NCI-H1417 treated with DMSO at 0.1 percent for 48 hours (cell line): ENCODE measurements around the gene WASHC2A.
"Not testable (repeated sequence)": the region's sequence is repeated elsewhere in the genome, so short reads cannot be mapped to it uniquely, and the experiment has no call there.

Experiments
- DNase-seq: peaks from one replicate; lab custom pipeline; 2025; lab: John Stamatoyannopoulos, UW

The WASHC2A gene

GRCh38 chr10:50067546-50068351 is at the start of gene WASHC2A:
Gene WASHC2A (plus strand): TSS chr10:50067954. CDS start chr10:50068006, 52 bp downstream.
- peak; percentile 1 for DNase-seq

DNA sequence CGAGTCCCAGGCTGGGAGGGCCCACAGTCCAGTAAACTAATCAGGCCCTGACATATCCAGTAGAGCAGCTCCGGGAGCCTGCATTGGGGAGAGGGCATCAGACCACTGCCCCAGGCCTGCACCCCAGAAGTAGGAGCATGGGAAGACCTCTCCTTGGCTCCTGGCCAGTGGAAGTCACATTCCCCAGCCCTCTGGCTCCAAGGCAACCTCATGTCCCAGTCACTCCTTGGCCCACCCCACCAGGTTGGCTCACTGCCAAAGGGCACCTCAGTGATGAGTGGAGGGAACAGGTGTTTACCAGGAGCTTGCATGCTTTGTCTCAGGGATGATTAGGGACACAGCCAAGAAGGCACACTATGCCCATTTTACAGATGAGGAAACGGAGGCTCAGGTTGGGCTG is 48.5 kb upstream of the WASHC2A start:
- DNase-seq, result not testable (repeated sequence)

DNA sequence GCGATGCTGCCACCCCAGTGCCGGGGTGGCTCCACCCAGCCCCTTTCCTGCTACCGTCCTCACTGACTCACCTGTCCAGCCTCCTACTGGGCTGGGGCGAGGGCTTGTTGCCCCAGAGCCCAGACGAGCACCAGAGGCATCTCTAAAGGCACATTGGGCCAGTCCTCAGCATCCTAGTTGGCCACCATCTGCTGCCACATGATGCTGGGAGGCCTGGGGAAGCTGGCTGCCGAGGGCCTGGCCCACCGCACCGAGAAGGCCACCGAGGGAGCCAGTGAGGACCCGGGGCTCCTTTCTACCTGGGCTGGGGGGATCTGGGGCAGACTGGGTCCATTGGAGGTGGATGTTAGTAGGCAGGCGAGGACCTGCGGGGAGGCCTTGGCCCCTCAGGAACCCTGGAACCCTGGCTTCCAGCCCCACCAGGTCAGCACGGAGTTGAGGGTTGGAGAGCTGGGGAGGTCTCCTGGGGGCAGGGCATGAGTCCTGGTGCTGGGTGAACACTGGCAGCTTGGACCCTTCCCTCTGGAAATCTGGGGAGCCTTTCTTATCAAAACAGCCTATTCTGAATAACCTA is 47.2 kb upstream of the WASHC2A start:
- DNase-seq, result not testable (repeated sequence)

DNA sequence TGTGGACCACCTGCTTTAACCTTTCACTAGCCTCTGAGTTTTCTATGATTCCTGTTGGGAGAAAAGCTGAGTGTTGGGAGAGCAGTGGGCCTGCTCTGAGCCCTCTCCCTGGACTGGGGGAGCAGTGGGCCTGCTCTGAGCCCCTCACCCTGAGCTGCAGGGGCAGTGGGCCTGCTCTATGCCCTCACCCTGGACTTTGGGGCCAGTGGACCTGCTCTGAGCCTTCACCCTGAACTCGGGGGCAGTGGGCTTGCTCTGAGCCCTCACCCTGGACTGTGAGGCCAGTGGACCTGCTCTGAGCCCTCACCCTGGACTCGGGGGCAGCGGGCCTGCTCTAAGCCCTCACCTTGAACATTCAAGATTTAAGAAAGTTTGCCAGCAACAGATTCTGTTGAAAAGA is 46.1 kb upstream of the WASHC2A start:
- no peak for DNase-seq

DNA sequence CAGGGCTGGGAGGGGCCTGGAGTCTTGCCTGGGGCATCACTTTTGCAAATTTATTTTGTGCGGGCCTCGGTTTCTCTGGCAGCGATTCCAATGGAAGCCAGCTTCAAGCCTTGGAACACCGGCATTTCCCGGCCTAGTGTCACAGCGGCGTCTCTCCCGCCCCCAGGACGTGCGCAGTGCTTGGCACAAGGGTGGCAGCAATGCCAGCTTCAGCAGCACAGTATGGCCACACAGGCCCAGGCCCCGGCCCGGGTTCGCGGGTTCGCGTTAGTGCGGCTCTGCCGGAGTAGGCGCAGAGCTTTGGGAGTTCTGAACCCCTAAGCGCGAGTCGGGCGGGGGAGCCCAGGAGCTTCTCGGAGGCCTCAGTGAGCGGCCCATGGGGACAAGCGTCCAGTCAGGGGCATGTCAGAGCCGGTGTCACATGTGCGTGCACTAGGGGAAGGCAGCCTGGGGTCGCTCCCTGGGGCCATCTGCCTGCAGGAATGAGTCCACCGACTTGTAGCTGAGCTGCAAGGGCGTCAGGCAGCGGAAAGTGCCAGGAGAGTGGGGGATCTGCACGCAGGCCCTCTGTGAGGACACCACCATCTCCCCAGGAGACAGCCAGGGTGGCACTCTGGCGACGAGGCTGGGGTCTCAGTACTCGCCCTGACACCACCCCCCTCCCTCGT is 42.9 kb upstream of the WASHC2A start:
- not testable (repeated sequence) for DNase-seq

DNA sequence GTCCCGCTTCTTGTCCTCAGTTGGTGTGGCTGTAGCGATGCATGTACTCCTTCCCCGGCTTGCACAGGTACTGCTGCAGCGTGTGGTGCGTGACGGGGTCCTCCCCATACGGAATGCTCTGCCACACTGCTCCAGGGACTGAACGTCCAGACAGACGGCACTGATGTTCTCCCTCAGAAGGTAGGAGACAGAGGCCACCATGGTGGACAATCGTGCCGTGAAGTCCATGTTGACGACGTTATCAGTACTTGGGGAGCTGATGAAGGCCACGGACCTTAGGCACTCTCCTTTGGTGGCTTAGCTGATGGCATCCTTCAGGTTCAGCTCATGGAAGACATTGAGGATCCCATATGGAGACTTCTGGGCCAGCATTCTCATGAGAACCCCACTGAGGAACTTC is 42.1 kb upstream of the WASHC2A start:
- DNase-seq, result no peak

DNA sequence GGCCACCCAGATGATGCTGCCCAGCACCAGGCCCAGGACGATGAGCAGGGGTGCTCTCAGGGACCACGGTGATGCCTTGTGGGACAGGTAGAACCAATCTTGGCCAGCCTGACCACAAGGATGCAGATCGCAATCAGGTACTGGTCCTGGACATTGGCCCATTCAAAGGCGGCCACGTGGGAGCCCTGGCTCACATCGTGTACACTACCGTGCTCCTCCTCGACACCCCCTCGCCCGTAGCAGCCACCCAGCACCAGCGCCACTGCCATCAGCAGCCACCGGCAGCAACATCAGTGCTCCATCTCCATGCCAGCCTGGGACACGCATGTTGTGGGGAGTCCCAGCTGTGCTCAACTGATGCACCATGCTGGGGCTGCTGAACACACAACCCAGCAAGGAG is 40.6 kb upstream of the WASHC2A start:
- no peak for DNase-seq

GRCh38 chr10:50033481-50033880 is 34.3 kb upstream of the WASHC2A start:
- DNase-seq, result no peak

DNA sequence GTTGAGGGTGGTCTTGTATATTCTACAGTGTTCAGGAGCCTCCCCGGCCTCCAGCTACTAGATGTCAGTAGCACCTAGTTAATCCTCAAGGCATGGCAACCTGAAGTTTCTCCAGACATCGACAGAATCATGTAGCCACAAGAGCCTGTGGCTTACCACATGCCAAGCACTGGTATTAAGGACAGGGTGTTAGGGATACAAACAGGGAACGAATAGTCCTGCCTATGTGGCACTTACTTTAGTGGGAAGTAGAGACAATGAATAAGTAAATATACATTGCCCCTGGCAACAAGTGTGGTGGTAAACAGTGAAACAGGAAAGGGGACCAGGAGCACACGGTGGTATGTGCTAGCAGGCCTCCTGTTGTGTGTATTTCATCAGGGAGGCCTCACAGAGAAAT is 32.4 kb upstream of the WASHC2A start:
- DNase-seq, result not testable (repeated sequence)

GRCh38 chr10:50044941-50045664 is 22.7 kb upstream of the WASHC2A start:
- DNase-seq, result no peak

GRCh38 chr10:50046457-50046856 is 21.3 kb upstream of the WASHC2A start:
- not testable (repeated sequence) for DNase-seq

GRCh38 chr10:50047594-50047993 is 20.2 kb upstream of the WASHC2A start:
- not testable (repeated sequence) for DNase-seq

DNA sequence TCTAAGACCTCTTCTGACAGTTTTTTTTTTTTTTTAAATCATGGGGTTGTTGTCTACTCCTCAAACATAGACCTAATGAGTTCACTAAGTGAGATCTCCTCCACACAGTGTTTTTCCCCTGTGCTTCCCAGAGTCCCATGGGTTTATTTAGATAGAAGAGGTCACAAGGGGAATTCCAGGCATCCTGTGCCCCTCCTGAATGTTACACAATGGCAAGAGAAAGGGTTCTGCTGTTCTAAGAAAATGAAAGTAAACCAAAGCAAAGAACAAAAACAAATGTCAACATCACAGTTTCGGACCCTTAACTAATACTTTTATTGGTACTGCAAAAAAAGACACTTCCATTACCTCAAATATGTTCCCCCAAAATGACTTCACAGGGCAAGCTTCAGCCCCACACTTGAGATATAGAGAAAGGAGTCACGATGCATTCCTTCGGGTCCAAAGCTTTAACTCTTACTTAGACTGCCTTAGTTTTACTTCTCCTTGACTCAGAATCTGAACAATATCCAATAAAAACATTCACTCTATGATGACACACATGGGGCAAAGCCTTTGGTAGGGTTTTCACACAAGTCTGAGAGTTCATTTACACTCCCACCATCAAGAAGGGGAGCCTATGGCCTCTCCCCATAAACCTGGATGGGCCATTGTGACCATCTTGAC is 15.6 kb upstream of the WASHC2A start:
- DNase-seq, result not testable (repeated sequence)

DNA sequence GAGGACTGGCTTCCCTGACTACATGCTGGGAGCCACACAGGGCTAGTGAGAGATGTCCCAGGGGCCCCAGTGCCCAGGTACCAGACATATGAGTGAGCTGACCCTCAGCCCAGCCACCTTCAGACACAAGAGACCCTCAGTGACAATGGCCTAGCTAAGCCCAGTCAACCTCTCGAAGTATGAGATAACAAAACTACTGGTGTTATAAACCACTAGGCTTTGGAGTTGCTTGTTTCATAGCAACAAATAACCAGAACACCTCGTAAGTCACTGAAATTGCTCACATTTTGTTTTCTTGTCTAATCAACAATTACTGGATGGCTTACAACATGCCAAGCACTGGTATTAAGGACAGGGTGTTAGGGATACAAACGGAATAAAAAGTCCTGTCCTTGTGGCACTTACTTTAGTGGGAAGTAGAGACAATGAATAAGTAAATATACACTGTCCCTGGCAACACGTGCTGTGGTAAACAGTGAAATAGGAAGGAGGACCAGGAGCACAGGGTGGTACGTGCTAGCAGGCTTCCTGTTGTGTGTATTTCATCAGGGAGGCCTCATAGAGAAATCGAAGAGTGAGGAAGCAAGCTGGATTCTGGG is 14.9 kb upstream of the WASHC2A start:
- not testable (repeated sequence) for DNase-seq

DNA sequence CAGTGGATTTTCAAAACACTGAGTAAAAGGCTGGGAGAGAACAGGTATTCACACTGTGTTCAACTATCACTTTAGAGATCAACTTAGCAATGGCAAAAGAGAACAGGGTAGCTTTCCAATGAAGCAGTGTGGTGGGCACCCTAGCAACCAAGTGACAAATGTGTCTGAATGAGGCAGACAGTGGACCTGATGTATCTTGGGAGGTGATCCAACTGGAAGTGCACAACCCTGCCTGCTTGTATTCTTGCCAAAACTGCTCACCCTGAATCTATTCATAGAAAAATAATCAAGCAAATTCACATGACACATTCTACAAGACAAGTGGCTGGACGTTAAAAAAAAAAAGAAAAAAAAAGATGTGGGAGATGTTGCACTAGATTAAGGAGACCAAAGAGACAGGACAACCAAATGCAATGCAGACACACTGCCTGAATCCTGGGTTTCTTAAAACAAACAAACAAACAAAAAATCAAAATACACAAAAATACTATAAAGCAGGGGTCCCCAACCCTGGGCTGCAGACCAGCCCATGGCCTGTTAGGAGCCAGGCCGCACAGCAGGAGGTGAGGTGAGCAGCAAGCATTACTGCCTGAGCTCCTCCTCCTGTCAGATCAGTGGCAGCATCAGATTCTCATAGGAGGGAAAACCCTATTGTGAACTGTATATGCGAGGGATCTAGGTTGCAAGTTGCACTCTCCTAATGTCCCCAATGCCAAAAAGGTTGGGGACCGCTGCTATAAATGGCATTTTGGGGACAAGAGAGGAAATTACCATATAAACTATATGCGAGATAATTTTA is 12.1 kb upstream of the WASHC2A start:
- DNase-seq, result not testable (repeated sequence)

DNA sequence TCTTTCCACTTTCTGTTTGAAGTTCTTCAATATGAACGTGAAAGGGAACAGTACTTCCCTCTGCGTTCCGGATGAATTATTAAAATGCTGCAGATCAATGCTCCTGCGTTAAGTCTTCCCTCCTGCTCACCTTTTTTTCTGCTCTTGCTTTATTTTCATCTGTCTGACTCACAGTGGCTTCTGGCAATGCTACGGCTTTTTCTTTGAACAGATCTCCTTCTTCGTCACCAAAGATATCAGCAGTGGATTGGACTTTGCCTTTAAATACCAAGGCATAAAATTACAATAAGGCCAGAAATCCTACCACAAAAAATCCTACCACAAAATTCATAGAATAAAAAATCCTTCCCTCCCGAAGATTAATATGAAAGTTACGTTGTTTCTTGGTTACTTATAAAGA is 11.1 kb upstream of the WASHC2A start:
- not testable (repeated sequence) for DNase-seq

DNA sequence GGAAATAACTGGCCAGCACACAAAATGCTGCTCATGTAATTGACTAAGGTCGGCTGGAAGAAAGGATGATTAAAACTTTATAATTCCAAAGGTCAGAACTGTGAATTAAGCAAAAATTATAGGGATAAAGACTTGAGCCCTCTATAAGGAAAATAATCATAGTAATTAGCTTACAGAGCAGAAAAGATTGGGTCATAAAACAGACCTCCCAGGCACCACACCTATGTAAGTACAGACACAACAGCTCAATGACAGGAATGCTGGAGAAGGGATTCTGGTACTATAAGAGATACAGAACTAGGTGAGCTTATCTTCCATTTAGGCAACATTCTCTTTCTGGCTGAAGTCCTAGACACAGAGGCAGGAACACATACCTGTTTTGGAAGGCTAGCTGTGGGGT is 9.0 kb upstream of the WASHC2A start:
- DNase-seq, result not testable (repeated sequence)

DNA sequence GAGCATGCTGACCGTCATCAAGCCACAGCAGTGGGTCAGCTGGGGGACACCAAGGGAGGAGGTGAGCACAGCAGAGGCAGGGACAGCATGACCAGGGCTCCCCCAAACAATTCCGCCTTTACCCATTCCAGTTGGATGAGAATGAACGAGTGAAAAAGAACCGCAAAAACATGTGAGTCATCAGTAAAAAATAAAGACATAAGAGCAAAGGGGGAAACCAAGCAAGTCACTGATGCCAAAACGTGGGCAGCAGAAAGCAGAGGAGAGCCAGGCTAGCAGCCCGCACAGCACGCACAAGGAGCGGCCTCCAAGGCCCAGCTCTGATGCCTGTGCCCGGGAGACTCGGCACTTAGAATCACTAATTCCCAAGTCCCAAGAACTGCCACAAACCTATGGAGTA is 7.8 kb upstream of the WASHC2A start:
- not testable (repeated sequence) for DNase-seq

- not testable (repeated sequence) for DNase-seq
These were observed 6.2 kb upstream of the WASHC2A start for GRCh38 chr10:50061548-50061947.

DNA sequence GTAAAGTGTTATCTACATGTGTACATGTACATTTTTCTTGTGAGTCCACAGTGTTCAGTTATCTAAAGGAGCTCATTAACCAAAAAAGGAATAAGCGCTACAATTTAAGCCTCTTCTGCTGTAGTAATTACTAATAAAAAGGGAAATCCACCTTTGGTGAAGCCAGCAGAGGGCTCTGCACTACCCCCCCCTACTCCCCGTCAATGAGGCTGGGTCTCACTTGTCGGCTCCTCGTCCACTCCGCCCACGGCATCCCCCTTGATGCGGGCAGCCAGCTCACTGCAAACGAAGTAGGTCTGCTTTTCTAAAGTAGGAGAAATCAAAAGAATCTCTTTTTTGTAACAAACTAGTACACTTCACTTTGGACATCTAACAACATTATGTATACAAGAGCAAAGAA is 4.7 kb upstream of the WASHC2A start:
- DNase-seq, result no peak

GRCh38 chr10:50068352-50068659 is 552 bp downstream of the WASHC2A start:
- not testable (repeated sequence) for DNase-seq
